NOMO-1 (cell line): ENCODE measurements around the gene INO80.
A peak's percentile ranks its signal among the peaks of the same experiment; 100 is the strongest.

Source experiments
- DNase-seq, 2 experiments: peaks; one replicate each; lab custom pipeline; 2025; ENCODE audit not compliant: unreplicated experiment in 2 of 2; lab: John Stamatoyannopoulos, UW

The INO80 gene

DNA sequence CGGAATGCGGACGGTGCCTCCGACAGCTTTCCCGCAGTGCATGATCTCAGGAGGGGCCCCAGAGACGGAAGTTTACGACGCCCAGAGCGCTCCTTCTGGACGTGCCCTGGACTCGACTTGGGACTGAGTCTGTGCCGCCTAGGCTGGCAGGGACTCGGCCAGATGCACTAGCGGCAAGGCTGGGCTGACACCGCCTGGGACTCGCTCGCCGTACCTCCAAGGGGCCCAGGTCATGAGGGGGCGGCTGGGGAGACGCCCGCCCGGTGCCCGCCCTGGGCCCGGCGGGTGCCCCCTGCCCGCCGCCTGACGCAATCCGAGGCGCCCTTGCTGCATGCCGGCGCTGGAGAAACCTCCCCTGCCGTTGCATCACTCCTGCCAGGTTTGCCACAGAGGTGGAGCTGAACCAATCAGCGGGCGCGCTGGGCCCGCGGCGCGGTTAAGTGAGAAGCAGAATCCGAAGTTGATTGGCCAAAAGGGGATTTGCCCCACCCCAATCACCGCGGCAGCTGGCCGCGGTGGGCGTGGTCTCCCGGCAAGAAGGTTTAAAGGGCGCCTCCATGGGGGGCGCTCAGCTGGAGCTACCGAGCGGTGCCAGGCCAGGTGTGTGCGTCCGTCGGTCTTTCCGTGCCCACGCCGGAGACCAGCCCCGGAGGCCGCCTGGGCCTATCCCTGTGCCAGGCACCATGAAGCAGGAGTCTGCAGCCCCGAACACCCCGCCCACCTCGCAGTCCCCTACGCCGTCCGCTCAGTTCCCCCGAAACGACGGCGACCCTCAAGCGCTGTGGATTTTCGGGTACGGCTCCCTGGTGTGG lies 163.0 kb downstream of the INO80 start, which contains the start of gene CHAC1:
TSS of gene CHAC1 (plus strand) at position 571 of the 812 bp plus-strand sequence. CDS start at position 684, 113 bp downstream.
- DNase-seq, result peak; percentile 96 to 97

GRCh38 chr15:40952301-40952900 lies 163.7 kb downstream of the INO80 start:
- DNase-seq, result no peak

DNA sequence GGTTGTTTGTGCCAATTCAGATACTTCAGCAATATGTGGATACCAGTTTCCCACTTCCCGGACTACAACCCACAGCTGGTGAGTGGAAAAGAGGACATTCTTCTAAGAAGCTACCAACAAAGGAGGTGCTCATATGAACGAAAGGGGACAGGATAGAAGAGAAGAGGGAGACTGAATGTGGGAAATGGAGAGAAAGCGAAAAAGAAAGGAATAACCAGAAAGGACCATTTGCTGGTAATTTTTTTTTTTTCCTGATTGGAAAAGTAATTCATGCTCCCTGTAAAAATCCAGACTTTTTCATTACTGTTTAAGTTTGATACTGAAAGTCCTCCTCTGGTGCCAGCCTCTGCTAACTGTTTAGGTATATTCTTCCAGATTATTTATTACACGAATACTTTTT lies 164.3 kb downstream of the INO80 start:
- no peak for DNase-seq

DNA sequence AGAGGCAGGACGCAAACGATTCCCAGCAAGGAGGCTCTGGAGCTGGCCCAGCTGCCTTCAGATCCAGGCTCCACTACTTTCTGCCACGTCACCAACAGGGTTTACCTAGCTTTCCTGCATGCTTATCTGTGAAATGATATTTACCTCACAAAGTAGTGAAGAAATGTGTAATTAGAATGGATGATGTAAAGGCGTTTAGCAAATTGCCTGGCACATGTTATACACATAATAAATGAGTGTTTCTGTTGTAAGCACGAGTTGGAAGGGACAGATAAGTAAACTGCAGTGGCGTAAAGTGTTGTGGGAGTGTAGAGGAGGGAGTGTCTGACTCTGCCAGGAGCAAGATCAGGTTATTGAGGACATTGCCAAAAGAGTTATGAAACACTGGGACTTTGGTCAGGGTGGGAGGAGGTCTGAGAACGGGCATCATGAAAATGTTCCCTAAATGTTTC lies 166.3 kb downstream of the INO80 start:
- DNase-seq, result no peak

DNA sequence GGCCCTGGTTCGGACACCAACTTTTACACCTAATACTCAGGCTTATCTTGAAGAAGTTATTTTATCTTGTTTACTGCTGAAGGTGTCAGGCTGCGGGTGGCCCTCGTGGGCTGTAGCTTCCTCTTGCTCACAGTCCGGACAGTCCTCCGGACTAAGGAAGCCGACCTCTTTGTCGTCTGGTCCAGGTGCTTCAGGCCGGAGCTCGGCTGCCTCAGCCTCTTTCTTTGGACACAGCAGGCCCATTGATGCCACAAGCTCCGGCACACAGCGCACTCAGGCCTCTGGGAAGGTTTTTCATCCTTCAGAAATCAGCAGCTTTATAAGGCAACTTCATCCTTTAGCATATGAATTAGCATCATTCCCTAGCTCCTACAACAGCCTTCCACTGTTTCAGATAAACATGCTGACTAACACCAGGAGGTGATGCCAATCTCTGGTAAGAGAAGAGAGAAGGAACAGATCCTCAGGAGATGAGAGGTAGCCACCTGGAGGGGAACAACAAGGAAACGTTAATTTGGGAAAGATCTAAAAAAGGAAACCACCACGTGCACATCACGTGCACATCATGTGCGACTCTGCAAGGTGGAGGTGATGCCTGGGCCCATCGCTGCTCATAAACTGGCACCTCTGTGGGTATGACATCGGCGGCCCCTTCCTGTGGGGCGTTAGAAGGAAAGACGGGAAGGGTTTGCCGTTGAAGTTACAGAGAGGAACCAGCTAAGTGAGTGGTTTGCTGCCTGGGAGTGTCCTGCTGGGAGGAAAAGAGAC lies 167.2 kb downstream of the INO80 start:
- no peak for DNase-seq

- DNase-seq, result no peak
Observed at GRCh38 chr15:40944510-40945296, 171.4 kb downstream of the INO80 start.

DNA sequence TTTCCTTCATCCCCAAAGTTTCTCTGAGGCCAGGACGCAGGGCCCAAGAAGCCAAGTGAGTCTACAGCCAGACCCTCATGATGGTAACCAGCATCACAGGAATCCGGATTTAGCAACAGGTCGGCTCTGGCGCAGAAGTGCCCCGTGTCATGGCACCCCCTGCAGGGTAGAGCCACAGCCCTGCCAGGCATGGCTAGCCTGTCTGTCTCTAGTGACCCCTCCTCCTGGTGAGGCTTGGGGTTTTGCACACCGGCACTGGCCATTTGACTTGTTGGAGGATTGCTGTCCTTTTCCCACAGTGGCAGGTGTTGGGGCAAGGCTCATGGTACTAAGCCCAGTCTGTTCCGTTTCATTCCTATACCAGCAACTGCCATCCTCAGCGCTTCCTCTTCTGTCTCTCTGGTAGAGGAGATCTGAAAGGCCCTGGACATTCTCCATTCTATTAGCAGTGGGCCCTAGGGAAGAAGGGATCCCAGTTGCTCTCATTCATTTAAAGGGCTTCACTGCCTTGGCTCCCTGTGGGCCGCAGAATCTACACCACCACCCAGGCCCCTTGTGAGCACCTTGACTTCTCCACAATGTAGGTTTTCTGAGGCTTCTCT lies 172.2 kb downstream of the INO80 start:
- no peak for DNase-seq

GRCh38 chr15:40942878-40943277 lies 173.2 kb downstream of the INO80 start:
- DNase-seq, result no peak

DNA sequence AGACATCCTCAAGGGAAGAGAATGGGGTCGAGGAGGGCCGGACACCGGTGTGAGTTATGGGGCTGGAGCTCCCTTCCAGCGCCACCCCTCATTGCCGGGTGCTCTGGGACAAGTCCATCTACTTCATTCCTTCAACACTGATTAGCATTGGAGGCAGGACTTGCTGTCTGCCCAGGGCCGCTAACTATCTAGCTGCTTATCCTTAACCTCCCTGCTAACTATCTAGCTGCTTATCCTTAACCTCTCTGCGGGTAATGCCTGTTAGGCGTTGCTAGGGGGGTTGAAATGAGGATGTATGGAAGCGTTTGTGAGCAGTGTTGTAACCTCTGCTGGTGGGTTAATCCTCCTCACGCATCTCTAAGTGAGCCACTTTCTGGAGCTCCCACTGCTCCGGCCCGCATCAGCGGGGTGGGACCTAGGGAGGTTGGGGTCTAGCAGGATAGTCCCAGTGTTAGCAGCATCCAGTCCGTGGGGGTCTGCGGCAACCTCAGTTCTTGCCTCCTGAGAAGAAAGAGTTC lies 173.7 kb downstream of the INO80 start:
- peak; percentile 35 to 47 for DNase-seq

DNA sequence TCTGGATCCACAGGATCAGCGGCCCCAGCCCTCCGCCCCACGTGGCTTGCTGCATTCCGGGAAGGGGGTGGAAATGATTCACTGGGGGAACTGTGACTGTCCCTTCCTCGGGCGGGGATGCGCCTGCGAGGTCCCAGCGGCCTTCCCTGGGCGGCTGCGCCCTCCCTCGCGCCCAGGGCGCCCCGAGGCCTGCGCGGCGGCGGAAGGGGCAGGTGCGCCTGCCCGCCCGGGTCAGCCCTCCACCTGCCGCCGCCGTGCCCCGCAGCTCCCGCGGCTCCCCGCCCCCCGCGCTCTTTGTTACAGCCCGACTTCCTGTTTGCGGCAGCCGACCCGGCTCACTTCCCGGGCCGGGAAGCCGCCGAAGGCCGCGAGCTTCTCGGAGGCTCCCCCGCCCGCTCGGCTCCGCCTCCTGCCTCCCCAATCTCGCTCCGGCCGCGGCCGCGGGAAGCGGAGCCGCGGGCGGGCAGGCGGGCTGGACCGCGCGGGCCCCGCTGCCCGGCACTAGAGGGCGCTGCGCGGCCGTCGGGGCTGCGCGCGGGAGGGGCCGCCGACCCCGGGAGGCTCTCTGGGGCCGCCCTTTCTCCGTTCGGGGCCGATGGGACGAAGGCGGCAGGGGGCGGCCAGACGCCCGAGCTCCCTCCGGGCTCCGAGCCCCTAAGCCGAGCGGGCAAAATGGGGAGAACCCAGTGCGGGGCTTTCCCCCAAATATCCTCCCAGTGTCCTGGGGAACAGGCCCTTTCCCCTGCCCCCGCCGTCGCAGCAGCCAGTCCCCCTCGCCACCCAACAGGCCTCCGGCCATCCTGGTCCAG lies 174.3 kb downstream of the INO80 start:
- peak; percentile 73 to 91 for DNase-seq

DNA sequence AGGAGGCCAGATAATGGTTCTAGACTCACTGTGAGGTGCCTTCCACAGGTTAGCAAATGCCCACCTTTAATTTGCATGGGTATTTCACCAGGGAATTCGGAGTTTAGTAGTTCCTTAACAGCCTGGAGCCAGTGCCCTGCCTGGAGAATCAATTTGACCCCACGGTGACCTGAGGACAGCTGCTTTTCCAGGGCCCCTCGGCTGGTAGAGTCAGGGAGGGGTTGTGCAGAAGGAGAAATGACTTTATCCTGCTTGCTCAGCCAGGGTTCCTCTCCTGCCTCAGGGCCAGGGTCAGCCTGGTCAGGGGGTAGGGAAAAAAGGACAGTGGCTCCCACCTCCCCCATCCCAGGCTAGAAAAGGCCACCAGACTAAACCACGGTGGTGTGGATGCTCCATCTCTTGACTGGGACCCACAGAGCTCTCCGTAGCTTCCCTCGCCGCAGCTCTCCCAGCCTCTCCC lies 175.0 kb downstream of the INO80 start:
- no peak for DNase-seq

- no peak for DNase-seq
Observed at GRCh38 chr15:40940296-40940801, 175.7 kb downstream of the INO80 start.

- DNase-seq, result no peak
Observed at GRCh38 chr15:40938536-40938870, 177.6 kb downstream of the INO80 start.

DNA sequence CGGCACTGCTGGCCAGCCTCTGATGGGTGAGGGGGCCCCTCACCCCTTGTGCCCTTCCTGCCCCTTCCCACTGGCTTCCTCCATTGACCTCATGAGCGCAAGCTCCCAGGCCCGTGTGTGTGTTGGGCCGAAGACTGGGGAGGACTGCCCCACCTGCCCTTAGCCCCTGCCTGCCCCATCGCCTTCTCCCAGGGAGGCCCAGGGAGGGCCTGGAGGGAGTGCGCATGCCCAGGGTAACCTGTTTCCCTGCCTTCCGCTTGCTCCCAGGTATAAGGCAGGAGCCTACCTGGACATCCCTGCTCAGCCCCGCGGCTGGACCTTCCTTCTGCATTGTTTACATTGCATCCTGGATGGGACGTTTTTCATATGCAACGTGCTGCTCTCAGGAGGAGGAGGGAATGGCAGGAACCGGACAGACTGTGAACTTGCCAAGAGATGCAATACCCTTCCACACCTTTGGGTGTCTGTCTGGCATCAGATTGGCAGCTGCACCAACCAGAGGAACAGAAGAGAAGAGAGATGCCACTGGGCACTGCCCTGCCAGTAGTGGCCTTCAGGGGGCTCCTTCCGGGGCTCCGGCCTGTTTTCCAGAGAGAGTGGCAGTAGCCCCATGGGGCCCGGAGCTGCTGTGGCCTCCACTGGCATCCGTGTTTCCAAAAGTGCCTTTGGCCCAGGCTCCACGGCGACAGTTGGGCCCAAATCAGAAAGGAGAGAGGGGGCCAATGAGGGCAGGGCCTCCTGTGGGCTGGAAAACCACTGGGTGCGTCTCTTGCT lies 178.1 kb downstream of the INO80 start:
- no peak for DNase-seq

- no peak for DNase-seq
Observed at GRCh38 chr15:40936709-40937666, 179.1 kb downstream of the INO80 start.

DNA sequence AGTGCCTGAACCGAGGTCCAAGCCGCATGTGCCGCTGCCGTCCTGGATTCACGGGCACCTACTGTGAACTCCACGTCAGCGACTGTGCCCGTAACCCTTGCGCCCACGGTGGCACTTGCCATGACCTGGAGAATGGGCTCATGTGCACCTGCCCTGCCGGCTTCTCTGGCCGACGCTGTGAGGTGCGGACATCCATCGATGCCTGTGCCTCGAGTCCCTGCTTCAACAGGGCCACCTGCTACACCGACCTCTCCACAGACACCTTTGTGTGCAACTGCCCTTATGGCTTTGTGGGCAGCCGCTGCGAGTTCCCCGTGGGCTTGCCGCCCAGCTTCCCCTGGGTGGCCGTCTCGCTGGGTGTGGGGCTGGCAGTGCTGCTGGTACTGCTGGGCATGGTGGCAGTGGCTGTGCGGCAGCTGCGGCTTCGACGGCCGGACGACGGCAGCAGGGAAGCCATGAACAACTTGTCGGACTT lies 179.8 kb downstream of the INO80 start:
- no peak for DNase-seq

- no peak for DNase-seq
Observed at GRCh38 chr15:40934457-40934856, 181.6 kb downstream of the INO80 start.
